Measurements from ENCODE around the gene ANKRD44. TPM values are rescaled to one million over a fixed set of nuclear protein-coding genes. Genes with fewer than 3 reads are reported as not detected.

Gene ANKRD44
- total and polyA plus RNA-seq, 7 donors, result 0.35 to 9.3 (median 1.7) TPM

GRCh38 chr2:197080578-197081216, 229.9 kb downstream of the ANKRD44 start:
- ATAC-seq, result no peak
- no peak for DNase-seq
- Histone ChIP-seq H3K27me3 (ENCODE audit: insufficient read depth in 3 of 3, low read length in 2 of 3) (no peaks in the 10 kb centered on the region), H3K36me3 (ENCODE audit: insufficient read depth in 1 of 2, low read depth in 1 of 2) (peaks cover 0 to 4% of the 10 kb centered on the region in 2 donors), H3K4me3 (no peak overlapping the region), H3K9me3 (no peaks in the 10 kb centered on the region), H3K27ac (no peak overlapping the region), H3K4me1 (no peaks in the 10 kb centered on the region)
- 65 to 68% (median 66%) methylated on average over 7 of the region's 7 CpGs for WGBS, 3 donors
- TF ChIP-seq CTCF (IDR thresholded peaks at IDR 0.05), result no peak
- intact Hi-C loops (cut with DNase I), result no loop called here

- ATAC-seq (no peak), DNase-seq (no peak)
- intact Hi-C loops (cut with DNase I), result no loop called here
- peaks cover 0 to 4% of the 10 kb centered on the region in 2 donors for H3K36me3 ChIP-seq (ENCODE audit: insufficient read depth in 1 of 2, low read depth in 1 of 2)
- no peaks in the 10 kb centered on the region for H3K4me1 ChIP-seq
- H3K27ac ChIP-seq, result no peak overlapping the region
- WGBS, 3 donors, result 39 to 46% (median 40%) methylated on average over 6 of the region's 6 CpGs
- no peaks in the 10 kb centered on the region for H3K9me3 ChIP-seq
- H3K27me3 ChIP-seq (ENCODE audit: insufficient read depth in 3 of 3, low read length in 2 of 3), result no peaks in the 10 kb centered on the region
- H3K4me3 ChIP-seq, result no peak overlapping the region
- TF ChIP-seq CTCF (IDR thresholded peaks at IDR 0.05), result no peak
Observed at GRCh38 chr2:197079832-197080555, 230.6 kb downstream of the ANKRD44 start.

- no peak for TF ChIP-seq CTCF (IDR thresholded peaks at IDR 0.05)
- no peak for DNase-seq
- Histone ChIP-seq H3K27ac (no peak overlapping the region), H3K4me1 (no peaks in the 10 kb centered on the region), H3K27me3 (ENCODE audit: insufficient read depth in 3 of 3, low read length in 2 of 3) (no peaks in the 10 kb centered on the region), H3K4me3 (no peak overlapping the region), H3K36me3 (ENCODE audit: insufficient read depth in 1 of 2, low read depth in 1 of 2) (peaks cover 0 to 4% of the 10 kb centered on the region in 2 donors), H3K9me3 (no peaks in the 10 kb centered on the region)
- WGBS, 3 donors, result 49 to 70% (median 55%) methylated on average over 3 of the region's 3 CpGs
- no peak for ATAC-seq
- intact Hi-C loops (cut with DNase I), result no loop called here
Observed at GRCh38 chr2:197079414-197079813, 231.2 kb downstream of the ANKRD44 start.

GRCh38 chr2:197078535-197078934, 232.0 kb downstream of the ANKRD44 start:
- H3K9me3 ChIP-seq, result no peaks in the 10 kb centered on the region
- intact Hi-C loops (cut with DNase I), result no loop called here
- H3K4me3 ChIP-seq, result no peak overlapping the region
- no peak for DNase-seq
- H3K4me1 ChIP-seq, result no peaks in the 10 kb centered on the region
- no peak for TF ChIP-seq CTCF (IDR thresholded peaks at IDR 0.05)
- peaks cover 0 to 4% of the 10 kb centered on the region in 2 donors for H3K36me3 ChIP-seq (ENCODE audit: insufficient read depth in 1 of 2, low read depth in 1 of 2)
- no peaks in the 10 kb centered on the region for H3K27me3 ChIP-seq (ENCODE audit: insufficient read depth in 3 of 3, low read length in 2 of 3)
- 90% methylated on average over 4 of the region's 4 CpGs for WGBS, 3 donors
- no peak for ATAC-seq
- H3K27ac ChIP-seq, result no peak overlapping the region
